Activated CD8-positive, alpha-beta memory T cell treated with anti-CD3 and anti-CD28 coated beads for 24 hours (primary cell): ENCODE data around the gene CD163.
"Not testable (repeated sequence)": the region's sequence is repeated elsewhere in the genome, so short reads cannot be mapped to it uniquely, and the experiment has no call there.

Experiments used
- DNase-seq: peaks from one replicate; pipeline ENCODE4 v3.0.0-alpha.2; 2020

The CD163 gene

DNA sequence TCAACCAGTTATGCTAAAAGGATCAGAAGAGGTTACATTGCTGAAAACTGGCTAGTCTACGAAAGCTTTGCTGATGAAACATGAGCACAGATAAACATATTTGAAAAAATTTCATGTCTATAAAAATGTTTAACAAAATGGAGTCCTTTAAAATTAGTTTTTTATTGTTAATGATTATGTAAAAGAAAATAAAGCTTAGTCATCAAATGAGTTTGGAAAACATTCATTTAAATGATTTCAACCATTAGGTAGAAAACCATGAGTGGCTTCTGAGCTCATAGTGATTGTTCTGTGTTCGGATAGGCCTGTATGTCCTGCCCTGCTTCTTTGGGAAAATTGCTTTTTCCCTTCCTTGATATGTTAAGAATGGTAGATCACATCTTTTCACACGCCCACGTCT is 59.0 kb downstream of the CD163 start:
- no peak for DNase-seq

DNA sequence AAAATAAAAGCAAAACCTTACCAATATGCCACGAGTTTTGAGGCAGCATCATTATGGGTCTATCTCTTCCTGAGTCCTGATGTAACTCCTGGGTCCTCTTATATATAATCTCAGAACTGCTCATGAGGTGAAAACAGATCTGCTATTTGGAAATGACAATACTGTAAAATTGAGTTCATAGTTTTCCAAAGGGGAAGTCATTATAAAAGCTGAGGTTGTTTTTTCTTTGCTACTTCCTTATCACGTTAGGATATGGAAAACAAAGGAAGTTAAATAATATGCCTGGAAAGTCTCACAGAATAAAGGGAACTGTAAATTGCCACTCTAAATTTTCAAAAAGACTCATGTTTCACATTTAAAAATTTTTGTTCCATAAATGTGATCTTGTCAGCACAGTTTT is 59.5 kb downstream of the CD163 start, which contains the start of gene CD163L1:
Gene CD163L1, minus strand, starts transcription at position 78 of the 400 bp plus-strand sequence. Its CDS starts 26 bp downstream, at position 52.
- no peak for DNase-seq

DNA sequence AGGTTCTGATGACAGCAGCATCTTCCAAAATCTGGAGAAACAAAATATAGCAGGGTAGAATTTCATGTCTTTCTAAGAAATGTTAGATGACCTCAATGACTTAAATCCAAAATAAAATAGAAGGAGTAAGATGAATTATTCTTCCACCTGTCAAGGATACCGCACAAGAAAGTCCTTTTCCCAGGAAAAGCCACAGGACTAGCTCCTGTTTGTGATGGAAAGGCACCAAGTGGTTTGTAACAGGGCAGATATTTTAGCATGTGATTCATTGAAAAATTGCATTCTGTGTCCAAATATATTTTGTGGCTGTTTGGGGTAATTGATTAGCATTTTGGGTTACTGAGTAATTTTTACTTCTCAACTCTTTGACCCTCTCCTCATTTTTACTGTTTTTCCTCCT is 62.4 kb downstream of the CD163 start:
- DNase-seq, result no peak

DNA sequence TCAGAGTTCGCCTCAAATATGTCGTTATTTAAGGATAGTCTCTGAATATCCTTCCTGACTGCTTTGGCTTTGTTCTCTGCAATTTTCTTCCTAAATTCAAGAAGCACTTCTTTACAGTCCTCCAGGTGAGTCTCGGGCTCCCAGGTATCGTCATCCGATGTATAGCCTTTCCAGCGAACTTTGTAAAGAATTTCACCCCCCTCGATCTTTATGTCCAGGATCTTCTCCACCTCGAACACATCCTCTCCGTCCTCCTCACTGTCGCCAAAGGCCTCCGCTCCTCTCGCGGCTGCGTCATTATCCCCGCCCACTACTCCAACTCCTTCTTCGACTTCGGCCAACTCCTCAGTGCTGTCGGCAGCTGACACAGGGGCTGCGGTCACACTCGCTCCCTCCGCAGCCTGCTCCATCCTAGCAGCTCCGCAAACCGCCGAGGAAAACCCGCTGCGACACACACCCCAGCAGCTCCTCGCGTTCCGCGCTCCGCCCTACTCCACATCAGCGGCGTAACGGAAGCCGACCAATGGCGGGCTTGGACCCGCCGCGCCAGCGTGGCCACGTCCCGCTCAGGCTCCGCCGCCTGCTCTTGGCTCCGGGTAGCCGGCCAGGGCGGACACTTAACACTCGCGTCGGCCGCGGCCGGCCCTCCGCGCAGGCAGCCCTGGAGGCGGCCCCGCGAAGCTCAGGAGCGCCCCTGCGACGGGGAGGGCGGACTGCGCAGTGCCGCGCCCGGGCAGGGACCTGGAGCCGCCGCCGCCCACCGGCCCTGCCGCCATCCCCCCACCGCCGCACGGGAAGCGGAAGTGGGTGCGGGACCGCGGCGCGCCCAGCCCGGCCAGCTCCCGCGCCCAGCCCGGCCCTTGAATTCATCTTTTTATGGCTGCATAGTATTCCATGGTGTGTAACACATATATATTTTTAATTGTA is 63.7 kb downstream of the CD163 start:
- DNase-seq, result peak; percentile 82

DNA sequence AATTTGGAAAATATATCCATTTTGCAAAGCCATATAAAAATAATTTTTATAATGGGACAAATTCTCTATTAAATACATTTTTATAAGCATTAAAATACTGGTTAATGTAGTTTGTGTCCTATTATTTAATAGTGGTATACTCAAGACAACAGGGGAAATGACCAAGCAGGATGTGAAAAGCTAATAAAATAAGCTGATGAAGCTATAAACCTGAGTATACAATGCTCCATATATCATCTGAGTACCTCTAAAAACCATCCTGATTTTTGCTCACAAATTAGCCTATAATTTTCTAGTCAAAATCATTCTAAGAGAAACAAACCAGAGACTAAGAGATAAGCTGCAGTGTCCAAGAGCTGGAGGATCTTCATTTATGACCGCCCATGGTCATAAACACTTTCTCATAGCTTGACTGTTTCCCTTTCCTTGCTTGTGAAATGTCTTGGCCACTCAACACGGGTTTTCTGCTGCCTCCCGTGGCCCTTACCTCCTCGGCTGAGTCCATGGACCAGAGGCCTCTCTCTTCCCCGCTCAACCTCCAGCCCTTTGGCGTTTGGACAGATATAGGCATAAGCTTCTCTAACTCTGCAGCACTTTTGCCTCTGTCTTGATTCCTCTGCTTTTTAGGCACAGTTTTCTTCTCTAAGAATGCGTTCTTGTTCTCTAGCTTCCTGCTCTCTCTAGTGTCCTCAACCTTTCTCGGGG is 65.1 kb downstream of the CD163 start:
- not testable (repeated sequence) for DNase-seq

DNA sequence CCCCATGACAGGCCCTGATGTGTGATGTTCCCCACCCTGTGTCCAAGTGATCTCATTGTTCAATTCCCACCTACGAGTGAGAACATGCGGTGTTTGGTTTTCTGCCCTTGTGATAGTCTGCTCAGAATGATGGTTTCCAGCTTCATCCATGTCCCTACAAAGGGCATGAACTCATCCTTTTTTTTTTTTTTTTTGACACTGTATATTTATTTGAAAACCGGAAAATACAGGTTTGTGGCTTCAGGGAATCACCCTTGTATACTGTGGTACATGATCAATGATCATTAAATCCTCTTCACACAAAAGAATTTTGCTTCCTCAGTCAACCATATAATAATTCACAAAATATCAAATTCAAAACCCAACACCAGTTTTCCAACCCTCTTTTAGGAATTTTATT is 66.1 kb downstream of the CD163 start:
- DNase-seq, result not testable (repeated sequence)

DNA sequence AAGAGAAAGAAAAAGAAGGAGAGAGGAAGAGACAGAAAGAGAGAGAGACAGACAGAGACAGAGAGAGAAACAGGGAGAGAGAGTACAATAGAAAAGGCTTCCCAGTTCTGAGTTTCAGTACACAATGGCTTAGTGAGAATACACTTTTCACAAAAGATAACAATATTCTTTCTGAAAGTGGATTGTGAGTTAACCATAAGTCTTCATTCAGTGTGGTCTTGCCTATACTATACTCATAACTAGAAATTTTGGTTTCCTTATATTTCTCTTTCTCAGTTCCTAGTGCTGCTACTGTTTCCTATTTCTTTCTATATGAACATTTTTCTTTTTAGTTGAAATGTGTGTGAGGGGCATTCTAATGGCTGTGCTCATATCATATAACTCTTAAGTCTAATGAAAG is 68.9 kb downstream of the CD163 start:
- DNase-seq, result no peak

DNA sequence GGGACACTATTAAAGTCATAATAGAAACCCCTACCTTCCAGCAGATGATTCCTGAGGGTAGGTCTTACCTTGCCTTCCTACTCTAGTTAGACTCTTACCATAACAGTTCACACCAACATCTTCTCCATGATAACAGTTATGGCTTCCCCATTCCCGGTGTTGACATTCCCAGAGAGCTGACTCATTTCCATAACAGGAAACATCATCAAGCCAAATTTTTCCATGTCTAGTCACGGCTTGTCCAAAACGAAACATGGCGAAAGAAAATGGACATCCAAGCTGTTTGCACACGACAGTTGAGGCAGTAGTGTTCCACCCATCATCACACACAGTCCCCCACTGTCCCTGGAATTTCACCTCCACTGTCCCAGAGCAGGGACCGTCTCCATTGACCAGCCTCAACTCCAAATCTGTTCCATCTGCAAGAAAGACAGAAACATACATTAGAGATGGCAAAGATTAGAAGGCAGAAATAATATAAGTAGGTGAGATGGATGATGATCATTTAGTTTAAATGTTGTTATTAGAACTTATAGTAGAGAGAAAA is 70.2 kb downstream of the CD163 start:
- no peak for DNase-seq

DNA sequence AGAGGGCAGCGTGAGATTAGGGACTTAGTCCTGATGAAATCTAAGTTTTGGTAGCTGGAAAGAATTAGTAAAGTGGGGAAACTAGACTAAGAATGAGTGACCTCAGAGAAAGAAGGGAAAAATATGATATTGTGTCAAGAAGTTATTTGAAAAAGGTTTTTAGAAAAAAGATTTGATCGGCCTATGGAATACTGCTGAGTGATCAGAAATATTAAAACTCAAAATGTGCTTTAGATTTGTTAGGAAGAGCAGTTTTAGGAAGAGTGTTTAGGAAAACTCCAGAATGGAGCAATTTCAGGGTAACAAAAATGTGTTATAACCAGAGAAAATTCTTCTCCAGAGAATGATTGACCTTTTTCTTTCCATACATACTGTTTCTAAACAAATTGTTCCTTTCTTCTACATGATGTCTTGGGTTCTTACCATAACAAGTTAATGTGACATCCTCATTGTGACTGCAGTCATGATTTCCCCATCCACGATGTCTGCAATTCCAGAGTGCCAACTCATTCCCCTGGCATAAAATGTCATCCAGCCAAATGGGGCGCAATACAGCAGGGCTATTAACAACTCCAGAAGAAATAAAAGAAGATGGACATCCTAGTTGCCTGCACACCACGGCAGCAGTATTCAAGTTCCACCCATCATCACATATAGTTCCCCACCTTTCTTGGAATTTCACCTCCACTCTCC is 71.4 kb downstream of the CD163 start:
- no peak for DNase-seq
